Endothelial cell of umbilical vein (primary cell): ENCODE results near the gene UST. TPM values are rescaled to one million over a fixed set of nuclear protein-coding genes. Genes with fewer than 3 reads are reported as not detected.

ENCODE experiments used
- BruUV-seq: library from RNA; stranded (reverse); fragments of 400-500 nt; replicated peaks from 2 replicates; lab custom pipeline; 2021; lab: Mats Ljungman, UMichigan
- CTCF ChIA-PET: fragments of 300-600, 350-600 bp; sonication (Branson Sonifier 250); formaldehyde crosslinking; loops from one replicate; lab custom pipeline; 2021; ENCODE audit warnings: antibody characterized with exemption, inconsistent platforms; lab: Charles Lee
- POLR2A ChIA-PET: fragments of 300-600, 350-600 bp; sonication (Branson Sonifier 250); formaldehyde crosslinking; loops from one replicate; lab custom pipeline; 2021; ENCODE audit warnings: antibody characterized with exemption, inconsistent platforms; lab: Charles Lee
- DNase-seq: peaks from one replicate; pipeline ENCODE4 v3.0.0-alpha.2; 2011; ENCODE audit warnings: low read depth, low spot score
- FAIRE-seq: peaks from 2 replicates; lab custom pipeline; 2011; peaks lifted over from hg19 to GRCh38; lab: Jason Lieb, UNC
- H2AFZ ChIP-seq: 2 replicates; pipeline ENCODE4 v1.6.0; 2012; ENCODE audit warnings: low read depth, low read length, control low read depth, inconsistent platforms
- H3K27ac ChIP-seq: 2 replicates; pipeline ENCODE4 v1.5.1; 2011; ENCODE audit warnings: low read depth, mild to moderate bottlenecking, control low read depth, low read length, moderate library complexity; ENCODE audit not compliant: insufficient read depth
- H3K27me3 ChIP-seq, 2 experiments: 2 replicates each; pipeline versions ENCODE4 v1.6.0 to v1.6.1; 2011; ENCODE audit warnings: low read length in 2 of 2, mixed read lengths in 1 of 2; ENCODE audit not compliant: control insufficient read depth in 2 of 2, insufficient read depth in 2 of 2
- H3K36me3 ChIP-seq, 2 experiments: 2 replicates in 1 of 2; 3 replicates in 1 of 2; pipeline ENCODE4 v1.5.1; 2011; ENCODE audit warnings: low read length in 2 of 2, mild to moderate bottlenecking in 1 of 2, moderate library complexity in 1 of 2; ENCODE audit not compliant: control insufficient read depth in 2 of 2, insufficient read depth in 2 of 2; ENCODE audit errors: extremely low read depth in 1 of 2
- H3K4me1 ChIP-seq: 3 replicates; pipeline ENCODE4 v1.5.1; 2011; ENCODE audit warnings: mild to moderate bottlenecking, low read length; ENCODE audit not compliant: control insufficient read depth, insufficient read depth; ENCODE audit errors: extremely low read depth
- H3K4me2 ChIP-seq: 2 replicates; pipeline ENCODE4 v1.6.1; 2011; ENCODE audit warnings: low read length, control low read depth, mixed read lengths; ENCODE audit not compliant: insufficient read depth
- H3K4me3 ChIP-seq, 3 experiments: fragments of 200-600 bp in 1 of 3; sonication (generic), shearing (Covaris generic) in 1 of 3; replicated peaks in 1 of 3; 2 replicates each; pipeline ENCODE4 v1.5.1; 2011 to 2016; ENCODE audit warnings: control low read depth in 3 of 3, low read length in 3 of 3, mild to moderate bottlenecking in 2 of 3, inconsistent platforms in 1 of 3, low read depth in 1 of 3, moderate library complexity in 1 of 3; ENCODE audit not compliant: insufficient read depth in 1 of 3
- H3K79me2 ChIP-seq: 2 replicates; pipeline ENCODE4 v1.6.0; 2012; ENCODE audit warnings: low read length, inconsistent platforms; ENCODE audit not compliant: control insufficient read depth, insufficient read depth
- H3K9ac ChIP-seq: replicated peaks from 2 replicates; pipeline ENCODE3; 2011; ENCODE audit warnings: low read length, control low read depth; ENCODE audit not compliant: insufficient read depth; ENCODE audit errors: extremely low read depth
- H3K9me1 ChIP-seq: replicated peaks from 3 replicates; pipeline ENCODE4 v1.6.0; 2011; ENCODE audit warnings: mild to moderate bottlenecking, low read length; ENCODE audit not compliant: control insufficient read depth, insufficient read depth; ENCODE audit errors: extremely low read depth
- H3K9me3 ChIP-seq: replicated peaks from 2 replicates; pipeline ENCODE4 v1.5.1; 2012; ENCODE audit warnings: low read length, inconsistent platforms; ENCODE audit not compliant: control insufficient read depth, insufficient read depth
- H4K20me1 ChIP-seq: replicated peaks from 2 replicates; pipeline ENCODE3; 2011; ENCODE audit warnings: mild to moderate bottlenecking, low read length; ENCODE audit not compliant: control insufficient read depth, insufficient read depth; ENCODE audit errors: extremely low read depth
- EZH2 ChIP-seq: IDR thresholded peaks from 2 replicates; pipeline ENCODE4 v1.6.1; 2012; ENCODE audit warnings: borderline replicate concordance, low read depth, mild to moderate bottlenecking, moderate library complexity, low read length, inconsistent platforms; ENCODE audit not compliant: severe bottlenecking
- FOS ChIP-seq: IDR thresholded peaks from 2 replicates; pipeline ENCODE4 v1.6.1; 2011; ENCODE audit warnings: mild to moderate bottlenecking, low read length, moderate library complexity, borderline replicate concordance; ENCODE audit not compliant: insufficient read depth
- GATA2 ChIP-seq: IDR thresholded peaks from 2 replicates; pipeline ENCODE4 v1.7.0; 2011; ENCODE audit warnings: low read depth, mild to moderate bottlenecking, moderate library complexity, mixed read lengths, low read length; ENCODE audit not compliant: insufficient read length, insufficient read depth
- JUN ChIP-seq: IDR thresholded peaks from 2 replicates; pipeline ENCODE4 v1.6.1; 2011; ENCODE audit warnings: borderline replicate concordance, low read depth; ENCODE audit not compliant: insufficient read length, insufficient read depth
- MYC ChIP-seq: IDR thresholded peaks from one replicate; pipeline ENCODE4 v1.6.1; 2011; ENCODE audit warnings: mild to moderate bottlenecking, low read depth, low read length
- POLR2A ChIP-seq: IDR thresholded peaks from 2 replicates; pipeline ENCODE4 v1.6.1; 2012; ENCODE audit warnings: low read depth, mild to moderate bottlenecking, control low read depth, low read length
- POLR2AphosphoS5 ChIP-seq: IDR thresholded peaks from 2 replicates; pipeline ENCODE4 v1.6.1; 2012; ENCODE audit warnings: low read depth, mild to moderate bottlenecking, control low read depth, low read length, moderate library complexity; ENCODE audit not compliant: insufficient read depth
- dilution Hi-C: fragments of 300-500 bp; cut with MboI; formaldehyde crosslinking; loops from one replicate; pipeline ENCODE4 v1.15.0; 2019; ENCODE audit warnings: low sequenced_read_pairs; ENCODE audit not compliant: extremely low pct_ligation_motif_present
- intact Hi-C: fragments of 100-400 bp; cut with micrococcal nuclease; formaldehyde crosslinking; loops from one replicate; pipeline ENCODE4 v1.10.0; 2022
- polyA plus RNA-seq, 4 experiments: library from polyadenylated mRNA; depleted of rRNA in 3 of 4; stranded (reverse) in 3 of 4; unstranded in 1 of 4; fragments of >200 nt; gene quantifications; 2 replicates each; pipeline versions ENCODE4 v1.2.1 to v1.2.3, GENCODE V29; 2011 to 2012; ENCODE audit warnings: missing spikeins in 1 of 4
- total RNA-seq: library from RNA; stranded (reverse); gene quantifications from 2 replicates; pipeline ENCODE4 v1.2.3, GENCODE V29; 2021
- TF ChIP-seq, protein P1 (sequence below): IDR thresholded peaks from 2 replicates; pipeline ENCODE4 v1.6.1; 2011; ENCODE audit not compliant: insufficient read depth, insufficient read length
- TF ChIP-seq, protein P2 (sequence below), 2 donors: IDR thresholded peaks; 1 replicate in 1 of 2; 2 replicates in 1 of 2; pipeline ENCODE4 v1.5.1; 2011; ENCODE audit warnings: low read length in 2 of 2, mild to moderate bottlenecking in 2 of 2, moderate library complexity in 2 of 2, control low read depth in 1 of 2, inconsistent platforms in 1 of 2, low read depth in 1 of 2; ENCODE audit not compliant: insufficient read depth in 1 of 2; ENCODE audit errors: extremely low read depth in 1 of 2

The UST gene
- total and polyA plus RNA-seq, 2 donors (not counting 3 experiments of a cell fraction or from before 2014, with no cell fraction given), result 0.26 to 0.84 TPM

DNA sequence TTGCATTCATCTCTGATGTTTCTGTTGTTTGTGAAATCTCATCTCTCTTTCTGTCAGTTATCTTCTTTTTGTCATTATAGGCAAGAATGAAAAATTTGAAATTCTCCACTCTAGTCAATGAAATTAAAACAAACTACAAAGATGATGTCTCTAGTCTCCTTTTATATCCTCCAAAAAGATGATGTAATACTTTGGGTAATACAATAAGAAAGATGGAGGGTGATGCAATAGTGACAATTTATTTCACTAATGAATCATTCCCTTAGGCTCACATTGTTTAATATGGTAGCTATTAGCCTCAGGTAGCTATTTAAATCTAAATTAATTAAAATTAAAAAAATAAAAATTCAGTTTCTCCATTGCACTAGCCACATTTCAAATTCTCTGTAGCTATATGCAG lies 145.4 kb downstream of the UST start:
- Histone ChIP-seq H3K4me2 (no peak overlapping the region), H3K4me1 (no peaks in the 10 kb centered on the region), H3K79me2 (no peaks in the 10 kb centered on the region), H3K27ac (no peak overlapping the region), H3K9me3 (no peaks in the 10 kb centered on the region), H3K36me3 (no peaks in the 10 kb centered on the region), H4K20me1 (no peaks in the 10 kb centered on the region), H3K27me3 (no peaks in the 10 kb centered on the region), H2AFZ (no peak overlapping the region), H3K9me1 (no peaks in the 10 kb centered on the region), H3K9ac (no peak overlapping the region), H3K4me3 (no peak overlapping the region)
- ChIA-PET POLR2A (no interaction called here), CTCF (no interaction called here)
- intact Hi-C loops (no loop called here), dilution Hi-C loops (no loop called here)
- no peak for FAIRE-seq
- no TSS peak for BruUV-seq
- DNase-seq, result no peak
- TF ChIP-seq MYC, result no peak
- no peak for TF ChIP-seq JUN
- no peak for TF ChIP-seq POLR2AphosphoS5
- TF ChIP-seq, protein P1, sequence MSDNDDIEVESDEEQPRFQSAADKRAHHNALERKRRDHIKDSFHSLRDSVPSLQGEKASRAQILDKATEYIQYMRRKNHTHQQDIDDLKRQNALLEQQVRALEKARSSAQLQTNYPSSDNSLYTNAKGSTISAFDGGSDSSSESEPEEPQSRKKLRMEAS, result no peak
- TF ChIP-seq GATA2, result no peak
- no peak for TF ChIP-seq POLR2A
- TF ChIP-seq, protein P2, sequence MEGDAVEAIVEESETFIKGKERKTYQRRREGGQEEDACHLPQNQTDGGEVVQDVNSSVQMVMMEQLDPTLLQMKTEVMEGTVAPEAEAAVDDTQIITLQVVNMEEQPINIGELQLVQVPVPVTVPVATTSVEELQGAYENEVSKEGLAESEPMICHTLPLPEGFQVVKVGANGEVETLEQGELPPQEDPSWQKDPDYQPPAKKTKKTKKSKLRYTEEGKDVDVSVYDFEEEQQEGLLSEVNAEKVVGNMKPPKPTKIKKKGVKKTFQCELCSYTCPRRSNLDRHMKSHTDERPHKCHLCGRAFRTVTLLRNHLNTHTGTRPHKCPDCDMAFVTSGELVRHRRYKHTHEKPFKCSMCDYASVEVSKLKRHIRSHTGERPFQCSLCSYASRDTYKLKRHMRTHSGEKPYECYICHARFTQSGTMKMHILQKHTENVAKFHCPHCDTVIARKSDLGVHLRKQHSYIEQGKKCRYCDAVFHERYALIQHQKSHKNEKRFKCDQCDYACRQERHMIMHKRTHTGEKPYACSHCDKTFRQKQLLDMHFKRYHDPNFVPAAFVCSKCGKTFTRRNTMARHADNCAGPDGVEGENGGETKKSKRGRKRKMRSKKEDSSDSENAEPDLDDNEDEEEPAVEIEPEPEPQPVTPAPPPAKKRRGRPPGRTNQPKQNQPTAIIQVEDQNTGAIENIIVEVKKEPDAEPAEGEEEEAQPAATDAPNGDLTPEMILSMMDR (IDR thresholded peaks at IDR 0.05; ENCODE audit: extremely low read depth in 1 of 2, insufficient read depth in 1 of 2, low read depth in 1 of 2, low read length in 2 of 2), result no peak
- TF ChIP-seq EZH2, result no peak
- no peak for TF ChIP-seq FOS
